Measurements from ENCODE around the gene TMEM132A.

The TMEM132A gene, protein sequence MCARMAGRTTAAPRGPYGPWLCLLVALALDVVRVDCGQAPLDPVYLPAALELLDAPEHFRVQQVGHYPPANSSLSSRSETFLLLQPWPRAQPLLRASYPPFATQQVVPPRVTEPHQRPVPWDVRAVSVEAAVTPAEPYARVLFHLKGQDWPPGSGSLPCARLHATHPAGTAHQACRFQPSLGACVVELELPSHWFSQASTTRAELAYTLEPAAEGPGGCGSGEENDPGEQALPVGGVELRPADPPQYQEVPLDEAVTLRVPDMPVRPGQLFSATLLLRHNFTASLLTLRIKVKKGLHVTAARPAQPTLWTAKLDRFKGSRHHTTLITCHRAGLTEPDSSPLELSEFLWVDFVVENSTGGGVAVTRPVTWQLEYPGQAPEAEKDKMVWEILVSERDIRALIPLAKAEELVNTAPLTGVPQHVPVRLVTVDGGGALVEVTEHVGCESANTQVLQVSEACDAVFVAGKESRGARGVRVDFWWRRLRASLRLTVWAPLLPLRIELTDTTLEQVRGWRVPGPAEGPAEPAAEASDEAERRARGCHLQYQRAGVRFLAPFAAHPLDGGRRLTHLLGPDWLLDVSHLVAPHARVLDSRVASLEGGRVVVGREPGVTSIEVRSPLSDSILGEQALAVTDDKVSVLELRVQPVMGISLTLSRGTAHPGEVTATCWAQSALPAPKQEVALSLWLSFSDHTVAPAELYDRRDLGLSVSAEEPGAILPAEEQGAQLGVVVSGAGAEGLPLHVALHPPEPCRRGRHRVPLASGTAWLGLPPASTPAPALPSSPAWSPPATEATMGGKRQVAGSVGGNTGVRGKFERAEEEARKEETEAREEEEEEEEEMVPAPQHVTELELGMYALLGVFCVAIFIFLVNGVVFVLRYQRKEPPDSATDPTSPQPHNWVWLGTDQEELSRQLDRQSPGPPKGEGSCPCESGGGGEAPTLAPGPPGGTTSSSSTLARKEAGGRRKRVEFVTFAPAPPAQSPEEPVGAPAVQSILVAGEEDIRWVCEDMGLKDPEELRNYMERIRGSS

DNA sequence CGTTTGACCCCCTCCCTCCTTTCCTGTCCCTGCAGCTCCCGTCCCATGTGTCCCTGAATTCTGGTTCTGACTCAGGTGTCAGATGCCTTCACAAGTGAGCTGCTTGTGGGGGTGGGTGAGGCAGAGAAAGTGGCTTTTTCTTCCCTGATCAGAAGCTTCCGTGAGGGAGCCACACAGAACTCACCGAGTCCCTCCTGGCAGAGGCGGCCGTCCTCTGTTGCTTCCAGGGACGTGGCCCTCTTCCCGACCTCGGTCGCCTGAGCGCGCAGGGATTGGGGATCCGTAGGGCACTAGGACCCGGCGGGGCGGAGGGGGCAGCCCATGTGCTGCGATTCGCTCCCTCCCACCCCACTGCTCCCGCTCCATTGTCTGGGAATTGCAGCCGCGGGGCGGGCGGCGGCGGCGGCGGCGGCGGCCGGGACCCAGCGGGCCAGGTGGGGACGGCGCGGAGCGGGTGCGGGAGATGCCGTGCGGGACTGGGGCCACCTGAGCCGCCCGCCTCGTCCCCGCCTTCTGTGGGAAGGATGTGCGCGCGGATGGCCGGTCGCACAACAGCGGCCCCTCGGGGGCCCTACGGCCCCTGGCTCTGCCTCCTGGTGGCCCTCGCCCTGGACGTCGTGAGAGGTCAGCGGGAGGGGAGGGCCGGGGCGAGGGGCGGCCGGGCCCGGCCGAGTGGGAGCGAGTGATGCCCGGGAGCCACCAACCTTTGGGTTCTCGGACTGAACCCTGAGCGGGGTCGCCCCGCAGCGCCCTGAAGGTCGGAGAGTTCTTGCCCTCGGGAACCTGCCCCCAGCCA, at the start of gene TMEM132A:
TSS of gene TMEM132A (plus strand) at position 351 of the 796 bp plus-strand sequence. CDS start at position 525, 174 bp downstream.
- DNase-seq (ENCODE audit: low read depth in 2 of 2), result no peak

DNA sequence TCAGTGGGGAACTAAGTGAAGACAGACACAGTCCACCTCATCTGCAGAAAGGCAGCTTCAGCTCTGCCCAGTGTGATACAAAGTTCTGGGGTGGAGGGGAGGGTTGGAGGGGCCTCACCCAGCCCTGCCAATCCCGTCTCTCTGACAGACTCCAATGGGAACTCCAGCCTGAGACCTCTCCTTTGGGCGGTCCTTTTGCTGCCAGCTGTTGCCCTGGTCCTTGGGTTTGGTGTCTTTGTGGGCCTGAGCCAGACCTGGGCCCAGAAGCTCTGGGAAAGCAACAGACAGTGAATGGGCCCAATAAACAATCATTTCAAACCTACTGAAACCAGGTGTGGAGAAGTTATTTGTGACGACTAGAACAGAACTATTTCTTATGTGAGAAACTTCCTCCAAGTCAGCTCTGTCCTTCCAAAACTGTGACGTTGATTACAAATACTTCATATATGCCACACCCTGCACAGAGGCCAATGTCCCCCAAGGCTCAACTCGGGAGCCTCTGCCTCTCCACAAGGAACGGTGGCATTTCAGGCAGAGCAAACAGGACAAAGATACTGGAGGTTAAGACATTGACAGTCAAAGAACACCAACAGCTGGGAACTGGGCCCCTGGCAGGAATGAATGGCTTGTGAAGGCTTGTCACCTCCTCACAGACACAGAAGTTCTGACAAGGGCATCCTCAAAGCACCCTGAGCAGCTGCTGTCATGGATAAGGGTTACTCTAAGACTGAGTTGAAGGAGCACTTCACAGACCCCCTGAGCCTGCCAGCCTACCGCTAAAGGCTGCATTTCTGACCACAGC, 48.7 kb upstream of the TMEM132A start:
- no peak for DNase-seq (ENCODE audit: low read depth in 2 of 2)

- DNase-seq (ENCODE audit: low read depth in 2 of 2), result no peak
Observed at GRCh38 chr11:60876168-60876485, 48.1 kb upstream of the TMEM132A start.

DNA sequence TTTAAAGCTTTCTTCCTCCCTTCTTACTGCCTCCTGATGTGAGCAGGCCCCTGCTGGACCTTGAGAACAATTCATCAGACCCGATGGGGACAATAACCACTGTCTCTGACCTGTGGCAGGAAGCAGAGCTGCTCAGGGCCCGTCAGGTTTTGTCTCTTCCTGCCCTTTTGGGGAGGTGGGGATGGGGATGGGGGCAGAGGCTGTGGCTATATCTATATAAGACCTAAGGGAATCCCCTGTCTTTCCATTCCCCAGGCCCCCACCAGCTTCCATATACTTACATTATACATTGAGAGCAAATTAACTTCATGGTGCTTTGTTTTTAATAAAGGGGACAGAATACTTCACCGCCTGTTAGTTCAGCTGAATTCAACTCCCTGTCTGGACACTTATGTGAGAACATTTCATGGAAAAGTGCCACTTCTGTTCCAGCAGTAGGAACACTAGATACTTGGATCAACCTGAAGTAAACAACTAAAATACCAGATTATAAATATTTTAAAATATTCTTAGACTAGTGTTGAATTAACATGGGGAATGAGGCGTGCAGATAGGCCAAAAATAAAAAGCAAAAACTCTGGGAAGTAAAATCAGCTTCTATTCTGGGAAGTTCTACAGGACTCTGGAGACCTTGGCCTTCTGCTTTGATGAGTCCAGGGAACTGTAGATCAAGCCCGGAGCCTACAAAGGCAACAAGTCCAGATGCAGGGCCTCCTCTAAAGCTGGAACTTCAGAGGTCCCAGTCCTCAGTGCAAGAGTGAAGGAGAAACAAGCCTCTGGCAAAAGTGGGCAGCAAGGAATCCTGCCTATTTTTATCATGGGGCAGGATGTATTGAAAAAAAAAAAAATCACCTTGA, 45.8 kb upstream of the TMEM132A start:
- DNase-seq (ENCODE audit: low read depth in 2 of 2), result no peak

DNA sequence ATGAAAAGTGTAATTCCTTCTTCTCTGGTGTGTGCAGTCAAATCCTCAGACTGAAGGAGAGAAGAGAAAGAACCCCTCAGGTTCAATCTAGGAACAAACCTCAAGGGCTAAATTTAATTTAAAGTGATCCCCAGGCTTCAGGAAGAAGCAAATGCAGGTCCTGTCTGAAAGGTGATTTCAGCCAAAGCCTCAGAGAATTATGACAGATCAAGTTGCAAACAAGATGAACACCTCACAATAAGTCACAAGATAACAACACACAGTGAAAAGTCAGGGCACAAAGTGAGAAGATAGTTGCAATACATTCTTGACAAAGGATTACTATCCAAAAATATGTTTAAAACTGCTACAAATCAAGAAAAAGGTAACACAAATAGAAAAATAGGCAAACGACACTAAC, 45.2 kb upstream of the TMEM132A start:
- DNase-seq (ENCODE audit: low read depth in 2 of 2), result no peak

DNA sequence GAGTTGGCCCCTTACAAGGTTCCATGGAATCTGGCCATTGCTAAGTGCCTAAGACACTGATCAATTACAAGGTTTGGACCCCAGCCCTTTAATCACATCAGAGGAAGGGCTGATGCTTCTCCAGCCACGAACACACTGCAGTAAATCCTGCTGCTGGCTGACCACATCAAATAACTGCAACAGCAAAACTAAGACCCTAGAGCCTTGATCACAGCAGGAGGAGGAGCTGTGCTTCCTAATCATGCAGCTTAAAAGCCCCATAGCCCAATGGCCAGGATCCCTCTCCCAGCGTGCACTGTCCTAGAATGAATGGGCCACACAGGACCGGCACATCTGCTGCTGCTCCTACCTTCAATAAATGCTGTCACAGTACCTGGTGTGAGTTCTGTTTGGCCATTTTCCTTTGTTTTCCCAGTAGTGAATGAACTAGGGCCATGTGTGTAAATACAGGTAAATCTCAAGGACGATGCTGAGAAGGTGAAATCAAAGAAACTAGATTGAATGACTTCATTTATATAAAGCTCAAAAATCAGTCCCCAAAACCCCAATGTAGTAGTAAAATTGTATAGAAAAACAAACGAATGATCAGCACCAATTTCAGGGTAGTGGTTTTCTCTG, 44.2 kb upstream of the TMEM132A start:
- no peak for DNase-seq (ENCODE audit: low read depth in 2 of 2)

DNA sequence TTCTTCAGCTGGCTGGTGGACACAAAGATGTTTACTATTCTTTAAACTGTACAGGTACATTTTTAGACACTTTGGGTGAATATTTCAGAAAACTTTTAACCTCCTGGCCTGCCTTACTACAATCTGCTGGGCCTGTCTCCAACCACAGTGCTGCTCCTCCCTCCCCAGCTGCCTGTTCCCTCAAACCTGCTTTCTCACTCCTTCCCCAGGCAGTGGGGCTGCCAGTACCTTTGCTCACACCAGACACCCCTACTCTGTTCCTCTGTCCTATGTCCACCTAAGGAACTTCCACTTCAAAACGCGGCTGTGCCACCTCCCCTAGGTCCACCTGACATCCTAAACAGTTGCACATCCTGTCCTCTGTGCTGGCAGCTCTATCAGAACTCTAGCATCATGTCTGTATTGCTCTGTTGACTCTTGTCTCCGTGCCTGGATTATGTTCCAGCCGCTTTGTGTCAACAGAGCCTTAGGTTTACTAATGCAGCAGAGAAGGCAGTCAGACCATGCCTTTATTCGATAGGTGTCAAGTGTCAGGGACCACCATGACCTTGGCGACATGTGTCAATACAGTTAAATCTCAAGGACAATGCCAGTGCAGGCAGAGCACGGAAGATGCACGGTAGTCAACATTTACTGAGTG, 43.5 kb upstream of the TMEM132A start:
- no peak for DNase-seq (ENCODE audit: low read depth in 2 of 2)

GRCh38 chr11:60887556-60887955, 36.7 kb upstream of the TMEM132A start:
- DNase-seq (ENCODE audit: low read depth in 2 of 2), result no peak

DNA sequence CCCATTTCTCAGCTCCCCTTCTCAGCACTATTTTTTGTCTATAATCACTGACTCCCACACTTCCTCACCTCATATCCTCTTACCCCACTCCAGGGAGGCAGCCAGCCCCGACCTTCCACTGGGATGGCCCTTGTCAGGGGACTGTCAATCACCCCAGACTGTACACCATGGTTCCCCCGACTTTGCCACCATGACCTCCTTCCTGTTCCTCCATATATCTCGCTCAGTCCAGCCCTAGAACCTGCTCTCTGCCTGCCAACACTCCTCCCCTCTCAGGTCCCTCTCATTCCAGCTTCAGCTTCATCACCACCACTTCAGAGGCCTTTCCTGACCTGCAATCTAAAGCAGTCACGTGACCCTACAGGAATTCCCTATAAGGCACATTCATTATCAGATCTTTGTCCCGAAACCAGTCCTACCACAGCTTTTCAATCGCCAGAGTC, 34.4 kb upstream of the TMEM132A start:
- no peak for DNase-seq (ENCODE audit: low read depth in 2 of 2)

- no peak for DNase-seq (ENCODE audit: low read depth in 2 of 2)
Observed at GRCh38 chr11:60890696-60891095, 33.6 kb upstream of the TMEM132A start.

- no peak for DNase-seq (ENCODE audit: low read depth in 2 of 2)
Observed at GRCh38 chr11:60891103-60891741, 33.0 kb upstream of the TMEM132A start.

DNA sequence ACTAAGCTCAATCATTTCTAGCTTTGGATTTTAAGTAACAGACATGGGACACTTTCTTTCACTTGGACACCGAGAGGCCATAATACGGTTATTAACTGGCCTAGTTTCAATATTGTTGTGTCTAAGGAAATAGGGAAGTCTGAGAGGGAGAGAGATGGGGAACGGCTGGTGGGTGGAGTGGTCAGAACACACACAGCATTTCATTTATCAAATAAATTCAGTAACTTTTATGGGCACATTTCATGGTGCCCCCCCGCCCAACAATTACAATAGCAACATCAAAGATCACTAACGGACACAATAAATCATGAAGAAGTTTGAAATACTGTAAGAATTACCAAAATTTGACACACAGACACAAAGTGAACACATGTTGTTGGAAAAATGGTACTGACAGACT, 28.6 kb upstream of the TMEM132A start:
- no peak for DNase-seq (ENCODE audit: low read depth in 2 of 2)

DNA sequence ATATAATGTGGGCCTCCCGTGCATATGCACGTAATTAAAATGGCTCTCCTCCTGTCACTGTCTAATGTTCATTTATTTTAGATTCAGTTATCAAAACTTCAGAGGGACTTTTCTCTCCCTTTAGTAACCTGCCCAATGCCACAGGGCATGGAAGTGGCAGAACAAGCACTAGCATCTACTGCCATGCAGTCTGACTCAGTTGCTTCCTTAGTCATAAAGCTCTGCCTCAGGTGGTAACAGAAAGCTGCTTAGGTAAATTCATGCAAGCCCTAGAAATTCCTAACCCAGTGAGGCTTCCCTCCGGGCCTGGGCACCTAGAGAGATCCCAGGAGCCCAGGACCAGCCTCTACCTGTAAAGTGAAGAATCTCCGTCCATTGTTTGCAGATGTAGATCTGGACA, 26.8 kb upstream of the TMEM132A start:
- no peak for DNase-seq (ENCODE audit: low read depth in 2 of 2)

GRCh38 chr11:60899046-60899936, 25.0 kb upstream of the TMEM132A start:
- no peak for DNase-seq (ENCODE audit: low read depth in 2 of 2)

DNA sequence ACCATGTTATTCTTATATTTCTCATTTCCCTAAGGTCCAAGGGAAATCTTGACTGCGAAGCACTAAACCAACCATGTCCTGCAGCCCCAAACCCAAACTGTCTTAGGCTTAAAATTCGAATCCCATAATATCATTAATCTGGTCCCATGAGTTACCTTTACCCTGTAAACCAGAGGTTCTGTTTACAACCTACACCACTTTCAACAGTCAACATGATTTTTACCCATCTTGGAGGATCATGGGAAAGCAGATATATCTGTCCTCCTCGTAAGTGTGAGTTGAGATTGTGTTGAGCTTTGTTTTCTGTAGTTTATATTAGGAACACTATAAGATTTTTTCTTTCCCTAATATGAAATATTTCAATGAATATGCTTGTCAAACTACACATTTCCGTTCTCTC, 24.3 kb upstream of the TMEM132A start:
- DNase-seq (ENCODE audit: low read depth in 2 of 2), result no peak

- DNase-seq (ENCODE audit: low read depth in 2 of 2), result no peak
Observed at GRCh38 chr11:60900673-60901404, 23.4 kb upstream of the TMEM132A start.

GRCh38 chr11:60902625-60903024, 21.6 kb upstream of the TMEM132A start:
- DNase-seq (ENCODE audit: low read depth in 2 of 2), result no peak

Data from stimulated activated CD8-positive, alpha-beta memory T cell treated with anti-CD3 and anti-CD28 coated beads, Interleukin-7, amount 100 ng/mL, for 4 hours (primary cell).